HG03025 (cell line): Measurements from ENCODE around the gene KRTAP5-3.
"Not testable (repeated sequence)": the region's sequence is repeated elsewhere in the genome, so short reads cannot be mapped to it uniquely, and the experiment has no call there.

Experiments
- ATAC-seq: cut with Tn5 transposase; IDR thresholded peaks from one replicate; pipeline ENCODE4 v1.9.1; 2021; ENCODE audit warnings: mild to moderate bottlenecking, moderate library complexity; ENCODE audit not compliant: unreplicated experiment, low FRiP score

The KRTAP5-3 gene

DNA sequence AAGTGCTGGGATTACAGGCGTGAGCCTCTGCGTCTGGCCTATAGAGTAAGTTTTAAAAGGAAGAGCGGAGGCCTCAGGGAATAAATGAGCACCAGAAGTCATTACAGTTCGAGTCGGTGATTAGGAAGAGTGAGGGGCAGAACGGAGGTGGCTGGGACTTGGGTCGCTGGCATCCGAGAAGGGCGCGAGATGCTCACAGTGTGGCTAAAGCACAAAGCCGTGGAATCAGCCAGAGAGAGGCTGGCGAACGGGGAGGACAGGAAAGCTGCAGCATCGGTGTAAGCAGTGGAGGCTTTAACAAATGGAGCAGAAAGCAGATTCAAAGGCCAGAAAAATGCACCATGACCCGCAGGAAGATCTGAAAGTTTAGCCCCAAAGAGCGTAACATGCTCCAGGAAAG, 16.4 kb upstream of the KRTAP5-3 start:
- no peak for ATAC-seq

GRCh38 chr11:1623716-1624115, 15.5 kb upstream of the KRTAP5-3 start:
- no peak for ATAC-seq

GRCh38 chr11:1622086-1622485, 13.8 kb upstream of the KRTAP5-3 start, which contains the start of gene KRTAP5-4:
TSS of gene KRTAP5-4 (minus strand) at chr11:1622138. CDS start at chr11:1622093, 45 bp downstream.
- ATAC-seq: no peak

DNA sequence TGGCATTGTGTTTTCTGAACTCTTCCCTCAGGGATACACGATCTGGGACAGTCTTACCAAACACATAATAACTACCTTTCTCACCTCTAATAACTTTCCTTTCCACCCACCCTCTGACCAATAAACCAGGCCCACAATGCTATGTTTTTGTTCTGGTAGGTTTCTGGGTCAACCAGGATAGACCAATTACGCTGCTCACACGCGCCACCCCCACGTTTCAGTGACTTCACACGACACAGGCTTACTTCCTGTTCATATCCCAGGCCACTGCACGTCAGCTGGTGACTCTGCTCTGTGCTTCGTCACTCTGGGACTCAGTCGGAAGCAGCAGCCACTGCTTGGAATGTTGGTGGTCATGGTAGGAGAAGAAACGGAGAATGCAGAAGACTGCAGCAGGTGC, 11.2 kb upstream of the KRTAP5-3 start:
- no peak for ATAC-seq

GRCh38 chr11:1618231-1618630, 10.0 kb upstream of the KRTAP5-3 start:
- ATAC-seq: no peak

DNA sequence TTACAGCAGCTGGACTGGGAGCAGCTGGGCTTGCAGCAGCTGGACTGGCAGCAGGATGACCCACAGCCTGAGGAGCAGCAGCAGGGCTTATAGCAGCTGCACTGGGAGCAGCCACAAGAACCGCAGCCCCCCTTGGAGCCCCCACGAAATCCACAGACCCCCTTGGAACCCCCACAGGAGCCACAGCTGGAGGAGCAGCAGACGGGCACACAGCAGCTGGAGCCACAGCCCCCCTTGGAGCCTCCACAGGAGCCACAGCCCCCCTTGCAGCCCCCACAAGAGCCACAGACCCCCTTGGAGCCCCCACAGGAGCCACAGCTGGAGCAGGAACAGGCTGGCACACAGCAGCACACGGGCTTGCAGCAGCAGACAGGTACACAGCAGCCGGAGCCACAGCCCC, 362 bp downstream of the KRTAP5-3 start:
- not testable (repeated sequence) for ATAC-seq

GRCh38 chr11:1607156-1607845, 962 bp downstream of the KRTAP5-3 start:
- not testable (repeated sequence) for ATAC-seq

DNA sequence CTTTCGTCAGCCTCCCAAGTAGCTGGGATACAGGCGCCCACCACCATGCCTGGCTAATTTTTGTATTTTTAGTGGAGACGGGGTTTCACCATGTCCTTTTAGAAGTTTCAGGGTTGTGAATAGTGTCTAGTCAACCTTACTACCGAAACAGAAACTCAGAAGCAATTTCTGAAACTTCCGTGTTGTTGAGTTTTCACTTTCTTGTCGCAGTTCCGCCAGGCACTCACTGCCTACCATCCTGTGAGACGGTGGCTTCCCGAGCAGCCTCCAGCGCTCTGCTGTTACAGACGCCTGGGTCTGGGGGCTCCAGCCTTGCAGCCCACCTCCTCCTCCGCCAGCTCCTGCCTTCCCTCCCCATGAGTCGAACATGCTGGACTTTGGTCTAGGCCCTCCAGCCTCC, 2.3 kb downstream of the KRTAP5-3 start:
- not testable (repeated sequence) for ATAC-seq

GRCh38 chr11:1604711-1605110, 3.6 kb downstream of the KRTAP5-3 start:
- no peak for ATAC-seq

DNA sequence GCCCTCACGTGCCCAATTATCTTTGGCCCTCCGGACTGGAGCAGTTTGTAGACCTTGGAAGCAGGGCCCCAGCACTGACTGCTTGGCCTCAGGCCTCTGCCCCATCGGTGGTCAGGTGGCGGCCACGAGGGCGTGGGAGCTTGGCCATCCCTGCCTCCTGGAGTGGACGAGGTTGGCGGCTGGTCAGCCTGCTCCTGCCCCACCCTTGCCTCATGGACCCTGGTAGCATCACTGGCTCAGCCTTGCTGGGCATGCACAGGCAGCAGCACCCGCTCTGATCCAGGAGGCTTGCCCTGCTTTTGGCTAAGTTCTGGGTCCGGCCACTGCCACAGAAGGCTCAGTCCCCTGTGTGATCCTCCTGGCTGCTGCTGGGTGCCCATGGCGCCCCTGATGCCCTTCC, 4.1 kb downstream of the KRTAP5-3 start:
- ATAC-seq: no peak

DNA sequence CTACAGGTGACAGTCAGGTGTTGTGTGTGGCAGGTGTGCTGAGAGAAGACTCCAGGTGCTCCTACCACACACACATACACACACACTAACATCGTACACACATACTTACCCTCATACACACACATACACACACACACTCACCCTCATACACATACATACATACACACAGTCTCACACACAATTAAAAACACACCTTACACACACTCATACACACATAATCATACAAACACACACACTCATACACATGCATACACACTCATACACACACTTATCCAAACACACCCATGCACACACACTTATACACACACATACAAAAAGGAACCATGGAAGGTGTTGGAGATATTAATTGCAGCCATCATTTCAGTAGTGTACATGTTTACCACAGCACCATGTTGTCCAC, 4.6 kb downstream of the KRTAP5-3 start:
- ATAC-seq: no peak

DNA sequence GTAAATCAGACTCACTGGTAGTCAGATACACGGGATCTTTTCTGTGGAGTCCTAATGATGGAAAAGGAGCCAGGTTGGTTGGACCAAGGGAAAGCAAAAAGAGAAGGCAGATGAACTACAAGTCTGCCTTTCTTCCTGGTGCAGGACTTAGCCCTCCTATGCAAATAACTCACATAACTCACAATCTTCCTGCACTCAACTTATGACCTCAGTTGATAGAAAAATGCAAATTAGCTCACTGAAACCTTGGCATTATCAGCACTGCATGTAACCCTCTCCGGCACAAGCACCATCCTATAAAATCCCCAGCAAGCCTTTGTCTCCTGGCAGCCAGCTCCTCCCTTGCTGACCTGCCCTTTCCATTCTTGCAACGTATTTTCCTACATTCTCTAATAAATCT, 6.6 kb downstream of the KRTAP5-3 start:
- ATAC-seq: not testable (repeated sequence)

GRCh38 chr11:1600626-1601025, 7.6 kb downstream of the KRTAP5-3 start:
- ATAC-seq: no peak

GRCh38 chr11:1598816-1599215, 9.4 kb downstream of the KRTAP5-3 start:
- ATAC-seq: no peak

DNA sequence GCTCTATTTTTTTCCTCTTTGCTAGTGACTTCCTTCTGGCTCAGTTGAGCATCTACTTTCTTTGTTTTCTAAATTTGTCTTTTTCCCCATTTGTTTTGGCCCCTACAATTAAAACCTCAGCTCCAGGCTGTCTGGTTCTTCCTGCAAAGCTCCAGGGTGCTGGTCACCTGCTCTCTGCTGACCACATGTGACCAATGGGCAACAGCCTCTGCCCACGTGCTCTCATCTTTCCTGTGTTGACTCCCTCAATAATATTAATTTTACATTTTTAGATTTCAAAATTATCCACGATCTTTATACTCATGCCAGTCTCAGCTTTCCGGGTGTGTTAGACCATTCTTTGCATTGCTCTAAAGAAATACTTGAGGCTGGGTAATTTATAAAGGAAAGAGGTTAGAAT, 9.9 kb downstream of the KRTAP5-3 start:
- ATAC-seq: not testable (repeated sequence)

DNA sequence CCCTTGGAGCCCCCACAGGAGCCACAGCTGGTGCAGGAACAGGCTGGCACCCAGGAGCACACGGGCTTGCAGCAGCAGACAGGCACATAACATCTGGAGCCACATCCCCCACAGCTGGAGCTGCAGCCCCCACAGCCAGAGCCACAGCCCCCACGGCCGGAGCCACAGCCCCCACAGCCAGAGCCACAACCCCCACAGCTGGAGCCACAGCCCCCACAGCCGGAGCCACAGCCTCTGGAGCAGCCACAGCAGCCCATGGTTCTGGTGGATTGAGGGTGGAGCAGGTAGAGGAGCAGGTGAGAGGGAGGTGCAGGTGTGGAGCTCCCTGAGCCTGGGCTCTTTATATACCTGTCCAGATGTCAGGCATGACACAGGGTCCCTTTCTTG, 10.3 kb downstream of the KRTAP5-3 start, which contains the start of gene KRTAP5-2:
Gene KRTAP5-2, minus strand, starts transcription at position 301 of the 387 bp plus-strand sequence. Its CDS starts 44 bp downstream, at position 257.
- ATAC-seq: no peak

DNA sequence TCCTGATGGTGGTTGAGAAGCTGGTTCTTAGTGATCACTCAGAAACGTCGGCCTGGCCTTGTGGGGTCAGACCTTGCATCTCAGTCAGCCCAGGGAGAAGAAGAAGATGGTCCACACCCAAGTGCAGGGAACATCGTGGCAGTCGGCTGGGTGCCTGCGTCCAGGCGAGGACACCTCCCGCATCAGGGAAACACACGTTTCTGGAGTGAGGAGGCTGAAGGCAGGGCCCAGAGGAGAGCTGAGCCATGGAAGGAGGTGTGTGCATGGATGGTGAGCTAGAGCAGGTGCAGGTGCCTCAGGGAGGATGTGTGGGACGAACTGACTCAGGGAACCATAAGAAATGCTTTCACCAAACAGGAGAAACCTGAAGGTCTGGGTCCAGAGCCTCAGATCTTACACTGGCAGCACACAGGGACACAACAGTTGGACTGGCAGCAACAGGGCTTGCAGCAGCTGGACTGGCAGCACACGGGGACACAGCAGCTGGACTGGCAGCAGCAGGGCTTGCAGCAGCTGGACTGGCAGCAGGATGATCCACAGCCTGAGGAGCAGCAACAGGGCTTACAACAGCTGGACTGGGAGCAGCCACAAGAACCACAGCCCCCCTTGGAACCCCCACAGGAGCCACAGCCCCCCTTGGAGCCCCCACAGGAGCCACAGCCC, 10.8 kb downstream of the KRTAP5-3 start:
- ATAC-seq: no peak

- not testable (repeated sequence) for ATAC-seq
These were observed 11.6 kb downstream of the KRTAP5-3 start for GRCh38 chr11:1596576-1597121.

DNA sequence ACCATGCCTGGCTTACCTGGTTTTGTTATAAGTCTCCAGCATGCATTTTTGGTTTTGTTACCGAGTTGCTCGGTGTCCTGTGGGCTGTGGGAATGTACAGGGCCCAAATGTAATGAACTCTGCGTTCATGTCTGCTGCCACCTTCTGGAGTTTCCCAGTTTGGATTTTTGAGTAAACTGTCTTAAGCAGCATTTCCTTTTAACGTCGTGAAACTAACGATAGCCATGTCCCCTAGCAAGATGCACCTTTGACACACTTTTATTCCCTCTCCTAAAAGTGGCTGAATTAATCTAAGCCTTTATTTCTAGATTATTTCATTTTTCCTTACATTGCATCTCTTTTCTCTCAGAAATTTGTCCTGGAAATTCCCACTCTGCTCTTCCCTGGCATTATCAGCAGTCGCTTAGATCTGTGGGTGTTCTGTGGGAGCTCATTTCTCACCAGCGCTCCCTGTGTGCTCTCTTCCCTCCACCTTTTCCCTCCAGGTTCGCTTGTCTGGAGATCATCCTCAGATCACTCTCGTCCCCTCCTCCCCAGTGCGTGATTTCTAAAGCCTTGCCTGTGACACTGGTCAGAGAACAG, 12.2 kb downstream of the KRTAP5-3 start:
- ATAC-seq: not testable (repeated sequence)

DNA sequence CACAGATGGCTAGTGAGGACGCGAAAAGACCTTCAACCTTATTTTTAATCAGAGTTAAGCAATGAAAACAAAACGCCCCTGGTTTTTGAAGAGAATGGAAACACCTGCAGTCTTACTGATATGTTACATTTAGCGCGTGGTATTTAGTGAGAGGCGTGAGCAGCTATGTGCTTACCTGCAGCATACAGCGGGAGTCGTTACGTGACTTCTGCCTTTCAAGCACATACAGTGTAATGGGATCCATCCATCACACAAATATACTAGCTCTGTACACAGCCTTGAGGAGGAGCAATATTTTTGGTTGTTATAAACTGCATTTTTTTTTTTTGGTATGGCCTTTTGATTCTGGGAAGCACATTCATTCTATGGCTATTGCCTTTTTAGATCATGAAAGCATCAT, 15.6 kb downstream of the KRTAP5-3 start:
- ATAC-seq: no peak

DNA sequence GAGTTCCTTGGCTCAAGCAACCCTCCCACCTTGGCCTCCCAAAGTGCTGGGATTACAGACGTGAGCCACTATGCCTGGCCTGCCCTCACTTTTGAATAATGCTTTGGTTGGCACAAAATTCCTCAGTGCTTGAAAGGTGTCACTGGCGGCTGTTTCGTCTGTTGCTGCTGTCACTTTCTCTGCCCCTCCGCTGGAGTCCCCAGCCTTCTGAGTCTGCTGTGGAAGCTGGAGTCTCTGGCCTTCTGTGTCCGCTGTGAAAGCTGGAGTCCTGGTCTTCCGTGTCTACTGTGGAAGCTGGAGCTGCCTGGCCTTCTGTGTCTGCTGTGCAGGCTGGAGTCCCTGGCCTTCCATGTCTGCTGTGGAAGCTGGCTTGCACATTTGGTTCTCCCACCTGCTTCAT, 18.3 kb downstream of the KRTAP5-3 start:
- no peak for ATAC-seq
